ENCODE measurements around the gene KIF9.
"Not testable (repeated sequence)": the region's sequence is repeated elsewhere in the genome, so short reads cannot be mapped to it uniquely, and the experiment has no call there.

Gene KIF9

GRCh38 chr3:47265725-47266428 lies 16.7 kb downstream of the KIF9 start:
- DNase-seq (ENCODE audit: low read depth), result no peak
- TF ChIP-seq, protein P1, sequence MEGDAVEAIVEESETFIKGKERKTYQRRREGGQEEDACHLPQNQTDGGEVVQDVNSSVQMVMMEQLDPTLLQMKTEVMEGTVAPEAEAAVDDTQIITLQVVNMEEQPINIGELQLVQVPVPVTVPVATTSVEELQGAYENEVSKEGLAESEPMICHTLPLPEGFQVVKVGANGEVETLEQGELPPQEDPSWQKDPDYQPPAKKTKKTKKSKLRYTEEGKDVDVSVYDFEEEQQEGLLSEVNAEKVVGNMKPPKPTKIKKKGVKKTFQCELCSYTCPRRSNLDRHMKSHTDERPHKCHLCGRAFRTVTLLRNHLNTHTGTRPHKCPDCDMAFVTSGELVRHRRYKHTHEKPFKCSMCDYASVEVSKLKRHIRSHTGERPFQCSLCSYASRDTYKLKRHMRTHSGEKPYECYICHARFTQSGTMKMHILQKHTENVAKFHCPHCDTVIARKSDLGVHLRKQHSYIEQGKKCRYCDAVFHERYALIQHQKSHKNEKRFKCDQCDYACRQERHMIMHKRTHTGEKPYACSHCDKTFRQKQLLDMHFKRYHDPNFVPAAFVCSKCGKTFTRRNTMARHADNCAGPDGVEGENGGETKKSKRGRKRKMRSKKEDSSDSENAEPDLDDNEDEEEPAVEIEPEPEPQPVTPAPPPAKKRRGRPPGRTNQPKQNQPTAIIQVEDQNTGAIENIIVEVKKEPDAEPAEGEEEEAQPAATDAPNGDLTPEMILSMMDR (IDR thresholded peaks at IDR 0.05; ENCODE audit: insufficient read depth, low read depth, low read length, missing control alignments), result no peak
- H3K4me3 ChIP-seq (ENCODE audit: low read depth, low read length), result no peak overlapping the region

DNA sequence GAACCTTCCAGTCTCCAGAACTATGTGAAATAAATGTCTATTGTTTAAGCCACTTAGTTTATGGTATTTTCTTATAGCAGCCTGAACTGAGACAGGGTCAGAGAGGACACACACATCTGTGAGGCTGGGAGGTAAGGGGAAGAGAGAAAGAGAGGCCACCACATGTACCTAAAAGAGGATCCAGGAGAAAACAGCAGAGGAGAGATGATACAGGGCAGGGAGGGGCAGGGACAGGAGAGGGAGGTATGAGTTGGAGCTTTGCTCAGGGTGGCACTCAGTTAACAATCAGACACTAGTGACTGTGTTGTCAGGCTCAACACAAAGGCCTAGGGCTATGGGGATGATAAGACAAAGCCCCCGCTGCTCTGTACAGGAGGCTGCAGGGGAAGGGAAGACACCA lies 17.6 kb downstream of the KIF9 start:
- TF ChIP-seq, protein P1 (IDR thresholded peaks at IDR 0.05; ENCODE audit: insufficient read depth, low read depth, low read length, missing control alignments), result no peak
- no peak for DNase-seq (ENCODE audit: low read depth)
- no peak overlapping the region for H3K4me3 ChIP-seq (ENCODE audit: low read depth, low read length)

- no peak overlapping the region for H3K4me3 ChIP-seq (ENCODE audit: low read depth, low read length)
- no peak for DNase-seq (ENCODE audit: low read depth)
- TF ChIP-seq, protein P1 (IDR thresholded peaks at IDR 0.05; ENCODE audit: insufficient read depth, low read depth, low read length, missing control alignments), result no peak
Measured at GRCh38 chr3:47261301-47261700, 21.3 kb downstream of the KIF9 start.

- TF ChIP-seq, protein P1 (IDR thresholded peaks at IDR 0.05; ENCODE audit: insufficient read depth, low read depth, low read length, missing control alignments), result no peak
- no peak overlapping the region for H3K4me3 ChIP-seq (ENCODE audit: low read depth, low read length)
- DNase-seq (ENCODE audit: low read depth), result no peak
Measured at GRCh38 chr3:47260605-47261004, 22.0 kb downstream of the KIF9 start.

DNA sequence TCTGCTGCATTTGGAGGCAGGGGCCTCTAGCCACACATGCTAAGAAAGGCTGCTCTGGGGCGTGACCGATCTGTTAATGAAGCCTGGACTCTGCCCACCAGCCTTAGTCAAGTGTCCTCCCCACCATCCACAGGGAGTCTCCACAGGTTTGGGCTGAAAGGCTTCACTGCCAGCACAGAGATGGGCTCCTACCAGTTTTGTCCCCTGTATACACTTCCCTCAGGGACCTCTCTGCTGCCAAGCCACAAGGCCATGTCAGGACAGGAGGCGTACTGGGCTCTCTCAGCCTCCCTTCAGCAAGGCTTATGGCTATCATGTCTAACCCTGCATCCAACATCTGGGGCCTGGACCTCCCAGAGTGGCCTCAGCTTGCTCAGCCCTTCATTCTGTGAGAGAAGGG lies 23.5 kb downstream of the KIF9 start:
- TF ChIP-seq, protein P1 (IDR thresholded peaks at IDR 0.05; ENCODE audit: insufficient read depth, low read depth, low read length, missing control alignments), result no peak
- DNase-seq (ENCODE audit: low read depth), result no peak
- H3K4me3 ChIP-seq (ENCODE audit: low read depth, low read length), result no peak overlapping the region

DNA sequence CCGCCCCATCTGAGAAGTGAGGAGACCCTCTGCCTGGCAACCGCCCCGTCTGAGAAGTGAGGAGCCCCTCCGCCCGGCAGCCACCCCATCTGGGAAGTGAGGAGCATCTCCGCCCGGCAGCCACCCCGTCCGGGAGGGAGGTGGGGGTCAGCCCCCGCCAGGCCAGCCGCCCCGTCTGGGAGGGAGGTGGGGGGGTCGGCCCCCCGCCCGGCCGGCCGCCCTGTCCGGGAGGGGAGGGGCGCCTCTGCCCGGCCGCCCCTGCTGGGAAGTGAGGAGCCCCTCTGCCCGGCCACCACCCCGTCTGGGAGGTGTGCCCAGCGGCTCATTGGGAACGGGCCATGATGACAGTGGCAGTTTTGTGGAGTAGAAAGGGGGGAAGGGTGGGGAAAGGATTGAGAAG lies 26.3 kb downstream of the KIF9 start:
- not testable (repeated sequence) for DNase-seq (ENCODE audit: low read depth); H3K4me3 ChIP-seq (ENCODE audit: low read depth, low read length)

- no peak for DNase-seq (ENCODE audit: low read depth)
- no peak overlapping the region for H3K4me3 ChIP-seq (ENCODE audit: low read depth, low read length)
- TF ChIP-seq, protein P1 (IDR thresholded peaks at IDR 0.05; ENCODE audit: insufficient read depth, low read depth, low read length, missing control alignments), result no peak
Measured at GRCh38 chr3:47251689-47252088, 30.9 kb downstream of the KIF9 start.

- not testable (repeated sequence) for DNase-seq (ENCODE audit: low read depth); H3K4me3 ChIP-seq (ENCODE audit: low read depth, low read length)
Measured at GRCh38 chr3:47251085-47251484, 31.5 kb downstream of the KIF9 start.

Data from GM12865 (cell line).